Suprapubic skin (tissue), 4 donors: ENCODE measurements around the gene ITGA3. TPM values are rescaled to one million over a fixed set of nuclear protein-coding genes. Genes with fewer than 3 reads are reported as not detected.
"Not testable (repeated sequence)": the region's sequence is repeated elsewhere in the genome, so short reads cannot be mapped to it uniquely, and the experiment has no call there.

Experiments used
- DNase-seq, 2 donors: peaks; one replicate each; pipeline ENCODE4 v3.0.0-alpha.2; 2019; ENCODE audit warnings: low spot score in 2 of 2
- H3K27ac ChIP-seq: fragments of 200-600 bp; sonication (generic); one replicate; pipeline ENCODE4 v1.5.1; 2019
- H3K27me3 ChIP-seq: fragments of 200-600 bp; sonication (generic); one replicate; pipeline ENCODE4 v1.5.1; 2019
- H3K36me3 ChIP-seq: fragments of 200-600 bp; sonication (generic); one replicate; pipeline ENCODE4 v1.5.1; 2019
- H3K4me1 ChIP-seq: fragments of 200-600 bp; sonication (generic); one replicate; pipeline ENCODE4 v1.5.1; 2019
- H3K4me3 ChIP-seq: fragments of 200-600 bp; sonication (generic); one replicate; pipeline ENCODE4 v1.5.1; 2019; ENCODE audit warnings: mild to moderate bottlenecking
- H3K9me3 ChIP-seq: fragments of 200-600 bp; sonication (generic); one replicate; pipeline ENCODE4 v1.5.1; 2019
- CTCF ChIP-seq, 2 donors: fragments of 200-600 bp in 1 of 2; fragments of 450-650 bp in 1 of 2; sonication (generic) in 1 of 2; IDR thresholded peaks; one replicate each; pipeline ENCODE4 v1.5.1; 2016 to 2019; ENCODE audit warnings: antibody characterized with exemption in 2 of 2, mild to moderate bottlenecking in 1 of 2, moderate library complexity in 1 of 2
- EP300 ChIP-seq: sonication (generic); formaldehyde crosslinking; IDR thresholded peaks from one replicate; pipeline ENCODE4 v1.6.1; 2017; ENCODE audit warnings: antibody characterized with exemption
- POLR2A ChIP-seq, 2 donors: fragments of 450-650 bp; IDR thresholded peaks; one replicate each; pipeline ENCODE4 v1.6.1; 2017; ENCODE audit warnings: antibody characterized with exemption in 2 of 2, mild to moderate bottlenecking in 2 of 2, moderate library complexity in 2 of 2
- POLR2AphosphoS5 ChIP-seq, 3 donors: sonication (generic); formaldehyde crosslinking; IDR thresholded peaks; one replicate each; pipeline ENCODE4 v1.6.1; 2017; ENCODE audit warnings: antibody characterized with exemption in 3 of 3
- WGBS: methylation state at CpG from one replicate; pipeline ENCODE4 v1.1.5; 2018; 5-methylcytosine and 5-hydroxymethylcytosine counted together
- total RNA-seq, 4 donors: library from RNA; depleted of rRNA; stranded (reverse); fragments of >200 nt; gene quantifications; one replicate each; pipeline ENCODE4 v1.1.0, GENCODE V29; 2016

Gene ITGA3
- total RNA-seq, 4 donors from 2014 or later: 85.9 to 229 (median 198) TPM

- H3K36me3 ChIP-seq: no peaks in the 10 kb centered on the region
- no peak overlapping the region for H3K4me3 ChIP-seq
- 66% methylated on average over 10 of the region's 10 CpGs for WGBS
- H3K4me1 ChIP-seq: peaks cover 82% of the 10 kb centered on the region
- DNase-seq: no peak
- no peaks in the 10 kb centered on the region for H3K27me3 ChIP-seq
- peak overlapping the region; percentile 42 for H3K27ac ChIP-seq
- TF ChIP-seq CTCF (IDR thresholded peaks at IDR 0.05) (no peak), POLR2AphosphoS5 (IDR thresholded peaks at IDR 0.05) (no peak), POLR2A (IDR thresholded peaks at IDR 0.05) (no peak), EP300 (no peak)
- no peaks in the 10 kb centered on the region for H3K9me3 ChIP-seq
Measured at GRCh38 chr17:50058296-50058953, 2.5 kb downstream of the ITGA3 start.

- WGBS: 59% methylated on average over 4 of the region's 4 CpGs
- no peaks in the 10 kb centered on the region for H3K27me3 ChIP-seq
- TF ChIP-seq CTCF (IDR thresholded peaks at IDR 0.05) (no peak), POLR2A (IDR thresholded peaks at IDR 0.05) (no peak)
- peak in 1 of 2 donors; percentile 47 for DNase-seq
- H3K4me3 ChIP-seq: no peak overlapping the region
- H3K9me3 ChIP-seq: no peaks in the 10 kb centered on the region
- H3K27ac ChIP-seq: peak overlapping the region; percentile 42
- no peaks in the 10 kb centered on the region for H3K36me3 ChIP-seq
- H3K4me1 ChIP-seq: peaks cover 85% of the 10 kb centered on the region
Measured at GRCh38 chr17:50059256-50059655, 3.3 kb downstream of the ITGA3 start.

DNA sequence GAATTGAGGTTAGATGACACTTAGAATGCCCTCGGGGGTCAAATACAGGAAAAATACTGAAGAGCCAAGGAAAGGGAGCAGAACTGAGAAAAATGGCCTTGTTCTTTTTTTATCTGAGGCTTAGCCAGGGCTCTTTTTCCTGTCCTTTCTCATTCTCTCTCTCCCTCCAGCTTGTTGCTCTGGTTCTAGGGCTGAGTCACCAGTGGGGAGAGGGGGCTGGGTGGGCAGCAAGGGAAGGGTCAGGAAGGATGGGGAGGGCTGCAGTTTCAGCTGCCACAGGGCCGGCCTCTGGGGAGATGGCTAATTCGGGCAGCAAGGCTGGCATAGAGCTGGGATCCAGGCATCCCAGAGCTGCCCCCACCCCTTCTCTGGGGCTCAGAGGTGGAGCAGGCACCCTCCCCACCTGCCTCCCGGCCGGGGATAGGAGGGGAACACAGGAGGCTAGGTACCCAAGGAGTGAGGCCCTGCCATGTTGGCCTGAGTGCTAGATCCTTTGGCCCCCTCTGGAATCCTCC, 3.9 kb downstream of the ITGA3 start:
- TF ChIP-seq CTCF (IDR thresholded peaks at IDR 0.05) (no peak), POLR2AphosphoS5 (IDR thresholded peaks at IDR 0.05) (no peak), EP300 (no peak), POLR2A (IDR thresholded peaks at IDR 0.05) (no peak)
- DNase-seq: no peak
- H3K27me3 ChIP-seq: no peaks in the 10 kb centered on the region
- H3K9me3 ChIP-seq: no peaks in the 10 kb centered on the region
- peak overlapping the region; percentile 68 for H3K27ac ChIP-seq
- no peaks in the 10 kb centered on the region for H3K36me3 ChIP-seq
- peak overlapping the region; percentile 25 for H3K4me3 ChIP-seq
- H3K4me1 ChIP-seq: peaks cover 85% of the 10 kb centered on the region
- 53% methylated on average over 5 of the region's 5 CpGs for WGBS

- 59% methylated on average over 5 of the region's 9 CpGs for WGBS
- TF ChIP-seq POLR2AphosphoS5 (IDR thresholded peaks at IDR 0.05): no peak
- TF ChIP-seq EP300: no peak
- no peak for TF ChIP-seq CTCF (IDR thresholded peaks at IDR 0.05)
- no peak for TF ChIP-seq POLR2A (IDR thresholded peaks at IDR 0.05)
- no peaks in the 10 kb centered on the region for H3K9me3 ChIP-seq
- H3K4me1 ChIP-seq: peaks cover 88% of the 10 kb centered on the region
- peak in 1 of 2 donors; percentile 53 for DNase-seq
- peak overlapping the region; percentile 25 for H3K4me3 ChIP-seq
- H3K27ac ChIP-seq: peak overlapping the region; percentile 68
- no peaks in the 10 kb centered on the region for H3K36me3 ChIP-seq
- H3K27me3 ChIP-seq: no peaks in the 10 kb centered on the region
Measured at GRCh38 chr17:50060951-50061712, 5.2 kb downstream of the ITGA3 start.

- DNase-seq: not testable (repeated sequence)
Measured at GRCh38 chr17:50061713-50062045, 5.8 kb downstream of the ITGA3 start.

More at GRCh38 chr17:50061713-50062045, 5.8 kb downstream of the ITGA3 start:
- not testable (repeated sequence) for H3K27me3 ChIP-seq, H3K9me3 ChIP-seq, H3K36me3 ChIP-seq
- H3K4me1 ChIP-seq: peaks cover 89% of the 10 kb centered on the region
- peak overlapping the region; percentile 25 for H3K4me3 ChIP-seq
- WGBS: 46% methylated on average over 6 of the region's 10 CpGs
- peak overlapping the region; percentile 68 for H3K27ac ChIP-seq
